NCI-H1417 (cell line): ENCODE results near the gene HOXB6.

Experiments used
- DNase-seq, 3 experiments: peaks; one replicate each; lab custom pipeline; 2025; lab: John Stamatoyannopoulos, UW

Gene HOXB6

GRCh38 chr17:48634493-48635208 lies 29.9 kb upstream of the HOXB6 start:
- no peak for DNase-seq

GRCh38 chr17:48633266-48633677 lies 28.5 kb upstream of the HOXB6 start:
- DNase-seq = no peak

- DNase-seq = no peak
Measured at GRCh38 chr17:48632579-48633265, 27.9 kb upstream of the HOXB6 start.

GRCh38 chr17:48631693-48632578 lies 27.1 kb upstream of the HOXB6 start:
- DNase-seq = no peak

GRCh38 chr17:48630925-48631692 lies 26.3 kb upstream of the HOXB6 start:
- DNase-seq = no peak

GRCh38 chr17:48630009-48630924 lies 25.5 kb upstream of the HOXB6 start:
- DNase-seq = no peak

- no peak for DNase-seq
Measured at GRCh38 chr17:48629411-48629759, 24.6 kb upstream of the HOXB6 start.

- no peak for DNase-seq
Measured at GRCh38 chr17:48628649-48629410, 24.0 kb upstream of the HOXB6 start.

- no peak for DNase-seq
Measured at GRCh38 chr17:48627623-48628521, 23.1 kb upstream of the HOXB6 start.

- no peak for DNase-seq
Measured at GRCh38 chr17:48627118-48627597, 22.4 kb upstream of the HOXB6 start.

GRCh38 chr17:48626245-48627117 lies 21.7 kb upstream of the HOXB6 start, which contains the start of gene HOXB9:
HOXB9 (minus strand) TSS chr17:48626358; CDS start chr17:48626269, 89 bp downstream.
- peak in 2 of 3 experiments; percentile 56 to 71 for DNase-seq

GRCh38 chr17:48625495-48626244 lies 20.9 kb upstream of the HOXB6 start:
- DNase-seq = peak in 2 of 3 experiments; percentile 67 to 80

GRCh38 chr17:48624544-48625494 lies 20.0 kb upstream of the HOXB6 start:
- peak in 2 of 3 experiments; percentile 58 to 68 for DNase-seq

- no peak for DNase-seq
Measured at GRCh38 chr17:48624118-48624517, 19.3 kb upstream of the HOXB6 start.

GRCh38 chr17:48623583-48623982 lies 18.8 kb upstream of the HOXB6 start:
- DNase-seq = no peak

GRCh38 chr17:48622857-48623256 lies 18.1 kb upstream of the HOXB6 start:
- no peak for DNase-seq
